Measurements from ENCODE around the gene ARHGAP4.

DNA sequence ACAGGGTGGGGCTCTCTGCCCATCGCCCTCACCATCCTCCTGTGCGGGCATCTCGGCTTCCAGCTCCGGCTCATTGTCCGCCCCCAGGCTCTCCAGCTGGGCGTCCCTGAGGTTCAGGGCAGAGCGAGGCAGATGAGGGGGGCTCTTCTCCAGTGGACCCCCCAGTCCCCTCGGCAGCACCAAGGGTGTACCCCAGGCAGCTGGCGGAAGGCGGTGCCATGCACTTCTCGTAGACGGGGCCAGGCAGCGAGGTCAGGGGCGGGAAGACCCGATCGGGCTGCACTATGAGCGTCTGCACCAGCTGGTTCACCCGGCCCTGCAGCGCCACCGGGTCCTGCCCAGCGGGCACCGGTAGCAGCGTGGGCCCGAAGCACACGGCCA lies 16.1 kb downstream of the ARHGAP4 start:
- no peak for TF ChIP-seq ELF1 (IDR thresholded peaks at IDR 0.05; ENCODE audit: borderline replicate concordance, low read depth)
- TF ChIP-seq, protein P1, sequence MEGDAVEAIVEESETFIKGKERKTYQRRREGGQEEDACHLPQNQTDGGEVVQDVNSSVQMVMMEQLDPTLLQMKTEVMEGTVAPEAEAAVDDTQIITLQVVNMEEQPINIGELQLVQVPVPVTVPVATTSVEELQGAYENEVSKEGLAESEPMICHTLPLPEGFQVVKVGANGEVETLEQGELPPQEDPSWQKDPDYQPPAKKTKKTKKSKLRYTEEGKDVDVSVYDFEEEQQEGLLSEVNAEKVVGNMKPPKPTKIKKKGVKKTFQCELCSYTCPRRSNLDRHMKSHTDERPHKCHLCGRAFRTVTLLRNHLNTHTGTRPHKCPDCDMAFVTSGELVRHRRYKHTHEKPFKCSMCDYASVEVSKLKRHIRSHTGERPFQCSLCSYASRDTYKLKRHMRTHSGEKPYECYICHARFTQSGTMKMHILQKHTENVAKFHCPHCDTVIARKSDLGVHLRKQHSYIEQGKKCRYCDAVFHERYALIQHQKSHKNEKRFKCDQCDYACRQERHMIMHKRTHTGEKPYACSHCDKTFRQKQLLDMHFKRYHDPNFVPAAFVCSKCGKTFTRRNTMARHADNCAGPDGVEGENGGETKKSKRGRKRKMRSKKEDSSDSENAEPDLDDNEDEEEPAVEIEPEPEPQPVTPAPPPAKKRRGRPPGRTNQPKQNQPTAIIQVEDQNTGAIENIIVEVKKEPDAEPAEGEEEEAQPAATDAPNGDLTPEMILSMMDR (IDR thresholded peaks at IDR 0.05 in 2 of 3, conservative IDR thresholded peaks at IDR 0.05 in 1 of 3; ENCODE audit: borderline replicate concordance in 1 of 3, insufficient read depth in 1 of 3, low read depth in 2 of 3, low read length in 2 of 3): no peak
- TF ChIP-seq SRF (IDR thresholded peaks at IDR 0.05; ENCODE audit: low read depth): no peak
- no peak for TF ChIP-seq CEBPB (IDR thresholded peaks at IDR 0.05; ENCODE audit: low read depth)
- no peak for TF ChIP-seq POLR2A (IDR thresholded peaks at IDR 0.05; ENCODE audit: borderline replicate concordance, extremely low read depth, insufficient read depth, insufficient read length)
- TF ChIP-seq EZH2 (IDR thresholded peaks at IDR 0.05): no peak
- TF ChIP-seq POLR2AphosphoS5 (IDR thresholded peaks at IDR 0.05; ENCODE audit: low read depth, low read length): no peak
